WTC11 (cell line): Measurements from ENCODE around the gene TMEM198.

Experiments used
- TF ChIP-seq, protein P1 (sequence below): sonication (generic); formaldehyde crosslinking; IDR thresholded peaks from 2 replicates; pipeline ENCODE4 v1.8.0; 2022; ENCODE audit warnings: missing genetic modification reagents
- TF ChIP-seq, protein P2 (sequence below): fragments of 250-450 bp; sonication (Bioruptor Pico); IDR thresholded peaks from 2 replicates; pipeline ENCODE4 v1.9.0; 2021; ENCODE audit warnings: mild to moderate bottlenecking
- TF ChIP-seq, protein P3 (sequence below): fragments of 200-600 bp; IDR thresholded peaks from 2 replicates; pipeline ENCODE4 v1.8.0; 2022; ENCODE audit warnings: antibody characterized with exemption

DNA sequence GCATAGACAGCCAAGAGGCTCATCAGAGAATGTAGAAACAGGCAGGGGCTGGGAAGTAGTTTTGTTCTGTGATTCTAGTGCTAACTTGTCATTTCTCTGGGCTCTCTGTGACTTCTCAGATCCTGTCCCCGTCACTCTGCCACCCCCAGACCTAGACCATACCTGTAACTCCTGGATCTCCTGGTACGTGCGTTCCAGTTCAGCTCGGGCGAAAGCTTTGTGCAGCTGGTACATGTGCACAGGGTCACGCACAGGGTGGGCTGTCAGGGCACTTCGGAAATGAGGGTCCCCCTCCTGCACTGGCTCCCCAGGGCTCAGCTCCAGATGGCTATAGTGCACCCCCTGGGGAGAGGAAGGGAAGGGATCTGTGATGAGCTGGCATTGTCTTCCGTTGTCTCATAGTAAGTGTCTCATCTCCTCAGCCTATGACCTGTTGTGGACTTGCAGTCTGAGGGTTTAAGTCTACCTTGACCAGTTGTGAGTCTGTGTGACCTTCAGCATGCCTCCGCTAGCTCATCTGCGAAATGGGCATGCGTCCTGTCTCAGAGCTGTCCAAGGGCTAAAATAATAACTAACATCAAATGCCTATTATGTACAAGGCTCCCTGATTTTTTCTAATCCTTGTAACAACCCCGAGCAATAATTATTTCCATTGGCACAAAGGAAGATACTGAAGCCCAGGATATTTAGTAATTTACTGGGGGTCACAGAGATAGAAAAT, 2.9 kb upstream of the TMEM198 start:
- TF ChIP-seq, protein P1, sequence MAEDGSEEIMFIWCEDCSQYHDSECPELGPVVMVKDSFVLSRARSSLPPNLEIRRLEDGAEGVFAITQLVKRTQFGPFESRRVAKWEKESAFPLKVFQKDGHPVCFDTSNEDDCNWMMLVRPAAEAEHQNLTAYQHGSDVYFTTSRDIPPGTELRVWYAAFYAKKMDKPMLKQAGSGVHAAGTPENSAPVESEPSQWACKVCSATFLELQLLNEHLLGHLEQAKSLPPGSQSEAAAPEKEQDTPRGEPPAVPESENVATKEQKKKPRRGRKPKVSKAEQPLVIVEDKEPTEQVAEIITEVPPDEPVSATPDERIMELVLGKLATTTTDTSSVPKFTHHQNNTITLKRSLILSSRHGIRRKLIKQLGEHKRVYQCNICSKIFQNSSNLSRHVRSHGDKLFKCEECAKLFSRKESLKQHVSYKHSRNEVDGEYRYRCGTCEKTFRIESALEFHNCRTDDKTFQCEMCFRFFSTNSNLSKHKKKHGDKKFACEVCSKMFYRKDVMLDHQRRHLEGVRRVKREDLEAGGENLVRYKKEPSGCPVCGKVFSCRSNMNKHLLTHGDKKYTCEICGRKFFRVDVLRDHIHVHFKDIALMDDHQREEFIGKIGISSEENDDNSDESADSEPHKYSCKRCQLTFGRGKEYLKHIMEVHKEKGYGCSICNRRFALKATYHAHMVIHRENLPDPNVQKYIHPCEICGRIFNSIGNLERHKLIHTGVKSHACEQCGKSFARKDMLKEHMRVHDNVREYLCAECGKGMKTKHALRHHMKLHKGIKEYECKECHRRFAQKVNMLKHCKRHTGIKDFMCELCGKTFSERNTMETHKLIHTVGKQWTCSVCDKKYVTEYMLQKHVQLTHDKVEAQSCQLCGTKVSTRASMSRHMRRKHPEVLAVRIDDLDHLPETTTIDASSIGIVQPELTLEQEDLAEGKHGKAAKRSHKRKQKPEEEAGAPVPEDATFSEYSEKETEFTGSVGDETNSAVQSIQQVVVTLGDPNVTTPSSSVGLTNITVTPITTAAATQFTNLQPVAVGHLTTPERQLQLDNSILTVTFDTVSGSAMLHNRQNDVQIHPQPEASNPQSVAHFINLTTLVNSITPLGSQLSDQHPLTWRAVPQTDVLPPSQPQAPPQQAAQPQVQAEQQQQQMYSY (CRISPR knock-in tag), result no peak
- TF ChIP-seq, protein P2, sequence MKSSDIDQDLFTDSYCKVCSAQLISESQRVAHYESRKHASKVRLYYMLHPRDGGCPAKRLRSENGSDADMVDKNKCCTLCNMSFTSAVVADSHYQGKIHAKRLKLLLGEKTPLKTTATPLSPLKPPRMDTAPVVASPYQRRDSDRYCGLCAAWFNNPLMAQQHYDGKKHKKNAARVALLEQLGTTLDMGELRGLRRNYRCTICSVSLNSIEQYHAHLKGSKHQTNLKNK (CRISPR knock-in tag), result no peak
- TF ChIP-seq, protein P3, sequence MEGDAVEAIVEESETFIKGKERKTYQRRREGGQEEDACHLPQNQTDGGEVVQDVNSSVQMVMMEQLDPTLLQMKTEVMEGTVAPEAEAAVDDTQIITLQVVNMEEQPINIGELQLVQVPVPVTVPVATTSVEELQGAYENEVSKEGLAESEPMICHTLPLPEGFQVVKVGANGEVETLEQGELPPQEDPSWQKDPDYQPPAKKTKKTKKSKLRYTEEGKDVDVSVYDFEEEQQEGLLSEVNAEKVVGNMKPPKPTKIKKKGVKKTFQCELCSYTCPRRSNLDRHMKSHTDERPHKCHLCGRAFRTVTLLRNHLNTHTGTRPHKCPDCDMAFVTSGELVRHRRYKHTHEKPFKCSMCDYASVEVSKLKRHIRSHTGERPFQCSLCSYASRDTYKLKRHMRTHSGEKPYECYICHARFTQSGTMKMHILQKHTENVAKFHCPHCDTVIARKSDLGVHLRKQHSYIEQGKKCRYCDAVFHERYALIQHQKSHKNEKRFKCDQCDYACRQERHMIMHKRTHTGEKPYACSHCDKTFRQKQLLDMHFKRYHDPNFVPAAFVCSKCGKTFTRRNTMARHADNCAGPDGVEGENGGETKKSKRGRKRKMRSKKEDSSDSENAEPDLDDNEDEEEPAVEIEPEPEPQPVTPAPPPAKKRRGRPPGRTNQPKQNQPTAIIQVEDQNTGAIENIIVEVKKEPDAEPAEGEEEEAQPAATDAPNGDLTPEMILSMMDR, result no peak
